Thyroid gland (tissue), 4 donors: ENCODE results near the gene NRSN2. TPM values are rescaled to one million over a fixed set of nuclear protein-coding genes. Genes with fewer than 3 reads are reported as not detected.

Experiments
- DNase-seq, 2 donors: peaks; one replicate each; pipeline ENCODE4 v3.0.0-alpha.2; 2019
- H3K27ac ChIP-seq, 3 donors: fragments of 200-600 bp; sonication (generic); 1 replicate in 2 of 3; 2 replicates in 1 of 3; pipeline ENCODE4 v1.5.1; 2016 to 2019; ENCODE audit warnings: mild to moderate bottlenecking in 1 of 3, moderate library complexity in 1 of 3
- H3K27me3 ChIP-seq: fragments of 200-600 bp; sonication (generic); one replicate; pipeline ENCODE4 v1.5.1; 2019
- H3K36me3 ChIP-seq, 2 donors: fragments of 200-600 bp; sonication (generic); one replicate each; pipeline ENCODE4 v1.5.1; 2016 to 2019
- H3K4me1 ChIP-seq, 2 donors: fragments of 200-600 bp; sonication (generic); one replicate each; pipeline ENCODE4 v1.5.1; 2017 to 2019
- H3K4me3 ChIP-seq, 3 donors: fragments of 200-600 bp; sonication (generic); replicated peaks in 1 of 3; 1 replicate in 2 of 3; 2 replicates in 1 of 3; pipeline ENCODE4 v1.5.1; 2016; ENCODE audit warnings: mild to moderate bottlenecking in 1 of 3
- H3K9me3 ChIP-seq: fragments of 200-600 bp; sonication (generic); one replicate; pipeline ENCODE4 v1.5.1; 2017
- POLR2A ChIP-seq, 2 donors: fragments of 450-650 bp; IDR thresholded peaks; one replicate each; pipeline ENCODE4 v1.6.1; 2017; ENCODE audit warnings: antibody characterized with exemption in 2 of 2, mild to moderate bottlenecking in 2 of 2, moderate library complexity in 1 of 2
- WGBS, 2 donors: methylation state at CpG; one replicate each; pipeline ENCODE4 v1.1.5; 2017; 5-methylcytosine and 5-hydroxymethylcytosine counted together
- intact Hi-C: fragments of 100-400 bp; cut with DNase I; formaldehyde crosslinking; loops from one replicate; pipeline ENCODE4 v1.15.1; 2023
- total RNA-seq, 4 donors: library from RNA; depleted of rRNA; stranded (reverse); fragments of >200 nt; gene quantifications; one replicate each; pipeline ENCODE4 v1.2.3, GENCODE V29; 2016
- TF ChIP-seq, protein P1 (sequence below), 6 experiments: fragments of 200-600 bp in 3 of 6; fragments of 450-650 bp in 3 of 6; sonication (generic) in 3 of 6; IDR thresholded peaks; one replicate each; pipeline ENCODE4 v1.5.1; 2016 to 2019; ENCODE audit warnings: antibody characterized with exemption in 6 of 6, mild to moderate bottlenecking in 2 of 6, inconsistent platforms in 1 of 6, moderate library complexity in 1 of 6

The NRSN2 gene
- total RNA-seq, 4 donors from 2014 or later = 29.8 to 56.7 (median 42.4) TPM

DNA sequence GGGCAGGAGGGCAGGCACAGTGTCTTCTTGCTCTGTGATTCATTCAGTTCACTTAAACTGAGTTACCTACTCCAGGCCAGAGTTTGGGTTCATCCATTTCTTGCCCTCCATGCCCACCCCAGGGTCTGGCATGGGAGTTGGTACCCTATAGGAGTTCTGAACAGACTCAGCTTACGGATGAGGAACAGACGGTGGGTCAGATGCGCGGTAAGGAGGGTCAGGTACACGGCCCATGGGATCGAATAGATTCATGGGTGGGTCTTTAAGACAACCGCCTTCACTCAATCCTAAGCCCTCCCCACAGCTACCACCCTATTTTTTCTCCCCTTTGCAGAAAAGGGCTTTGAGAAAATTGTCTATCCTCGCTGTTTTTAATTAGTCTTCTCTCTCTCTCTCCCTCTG, 20.6 kb downstream of the NRSN2 start:
- DNase-seq = no peak
- Histone ChIP-seq H3K4me1 (peaks cover 30 to 41% of the 10 kb centered on the region in 2 donors), H3K36me3 (no peaks in the 10 kb centered on the region), H3K9me3 (no peaks in the 10 kb centered on the region), H3K4me3 (no peak overlapping the region), H3K27me3 (no peaks in the 10 kb centered on the region), H3K27ac (peak overlapping the region in 2 of 3 donors; percentile 30 to 76)
- intact Hi-C loops = loop anchor here (10.0 kb wide), 1 partner anchor 367 kb away; no protein-coding TSS in a partner anchor
- 85 to 97% methylated on average over 8 of the region's 8 CpGs for WGBS, 2 donors
- TF ChIP-seq POLR2A (IDR thresholded peaks at IDR 0.05) = no peak
- TF ChIP-seq, protein P1, sequence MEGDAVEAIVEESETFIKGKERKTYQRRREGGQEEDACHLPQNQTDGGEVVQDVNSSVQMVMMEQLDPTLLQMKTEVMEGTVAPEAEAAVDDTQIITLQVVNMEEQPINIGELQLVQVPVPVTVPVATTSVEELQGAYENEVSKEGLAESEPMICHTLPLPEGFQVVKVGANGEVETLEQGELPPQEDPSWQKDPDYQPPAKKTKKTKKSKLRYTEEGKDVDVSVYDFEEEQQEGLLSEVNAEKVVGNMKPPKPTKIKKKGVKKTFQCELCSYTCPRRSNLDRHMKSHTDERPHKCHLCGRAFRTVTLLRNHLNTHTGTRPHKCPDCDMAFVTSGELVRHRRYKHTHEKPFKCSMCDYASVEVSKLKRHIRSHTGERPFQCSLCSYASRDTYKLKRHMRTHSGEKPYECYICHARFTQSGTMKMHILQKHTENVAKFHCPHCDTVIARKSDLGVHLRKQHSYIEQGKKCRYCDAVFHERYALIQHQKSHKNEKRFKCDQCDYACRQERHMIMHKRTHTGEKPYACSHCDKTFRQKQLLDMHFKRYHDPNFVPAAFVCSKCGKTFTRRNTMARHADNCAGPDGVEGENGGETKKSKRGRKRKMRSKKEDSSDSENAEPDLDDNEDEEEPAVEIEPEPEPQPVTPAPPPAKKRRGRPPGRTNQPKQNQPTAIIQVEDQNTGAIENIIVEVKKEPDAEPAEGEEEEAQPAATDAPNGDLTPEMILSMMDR (IDR thresholded peaks at IDR 0.05) = no peak

GRCh38 chr20:368915-369314, 22.0 kb downstream of the NRSN2 start:
- Histone ChIP-seq H3K4me3 (no peak overlapping the region), H3K36me3 (no peaks in the 10 kb centered on the region), H3K27ac (no peak overlapping the region), H3K9me3 (no peaks in the 10 kb centered on the region), H3K4me1 (peaks cover 27 to 50% of the 10 kb centered on the region in 2 donors), H3K27me3 (no peaks in the 10 kb centered on the region)
- no peak for DNase-seq
- WGBS, 2 donors = 97% methylated on average over 4 of the region's 4 CpGs
- TF ChIP-seq, protein P1 (IDR thresholded peaks at IDR 0.05) = no peak
- no peak for TF ChIP-seq POLR2A (IDR thresholded peaks at IDR 0.05)
- intact Hi-C loops = loop anchor here (10.0 kb wide), 1 partner anchor 366 kb away; no protein-coding TSS in a partner anchor

GRCh38 chr20:370151-370600, 23.3 kb downstream of the NRSN2 start:
- H3K4me1 ChIP-seq = peaks cover 27 to 46% of the 10 kb centered on the region in 2 donors
- no peak overlapping the region for H3K4me3 ChIP-seq
- H3K27me3 ChIP-seq = no peaks in the 10 kb centered on the region
- DNase-seq = peak in 1 of 2 donors; percentile 41
- WGBS, 2 donors = 58 to 76% methylated on average over 7 of the region's 7 CpGs
- intact Hi-C loops = no loop called here
- H3K36me3 ChIP-seq = no peaks in the 10 kb centered on the region
- no peaks in the 10 kb centered on the region for H3K9me3 ChIP-seq
- TF ChIP-seq POLR2A (IDR thresholded peaks at IDR 0.05) = no peak
- TF ChIP-seq, protein P1 (IDR thresholded peaks at IDR 0.05) = no peak
- H3K27ac ChIP-seq = no peak overlapping the region

DNA sequence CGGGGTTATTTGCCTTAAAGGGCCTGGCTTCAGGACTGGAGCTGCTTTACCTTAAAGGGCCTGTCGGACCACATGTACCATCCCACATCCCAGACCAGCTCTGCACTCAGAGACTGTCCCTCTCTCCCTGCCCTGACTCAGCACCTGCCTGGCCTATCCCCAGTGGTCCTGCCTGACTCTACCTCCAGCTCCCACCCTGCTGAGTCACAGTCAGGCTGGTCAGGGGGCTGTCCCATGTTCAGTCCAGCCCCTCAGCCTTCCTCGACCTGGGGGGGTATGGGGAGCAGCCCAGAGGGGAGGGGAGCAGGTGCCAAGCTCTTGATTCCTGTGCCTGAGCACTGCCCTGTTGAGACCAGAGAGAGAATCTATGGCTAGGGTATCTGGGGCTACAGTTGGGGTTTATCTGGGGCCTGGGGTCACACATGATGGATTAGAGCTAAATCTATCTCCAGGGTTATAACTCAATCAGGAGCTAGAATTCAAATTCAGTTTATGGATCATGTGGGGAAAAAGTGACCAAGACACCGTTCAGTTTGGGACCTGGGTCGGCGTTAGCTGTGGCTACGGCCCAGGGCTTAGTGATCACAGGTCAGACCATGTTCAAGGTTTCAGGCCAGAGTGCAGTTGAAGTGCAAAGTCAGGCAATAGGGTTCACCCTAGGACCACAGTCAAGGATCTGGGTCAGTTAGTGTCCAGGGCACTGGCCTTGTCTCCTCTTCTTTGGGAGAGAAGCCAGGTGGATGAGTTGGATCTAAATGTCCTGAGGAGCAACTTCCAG, 24.3 kb downstream of the NRSN2 start:
- Histone ChIP-seq H3K27ac (peak overlapping the region; percentile 54 to 79 (median 71)), H3K9me3 (no peaks in the 10 kb centered on the region), H3K4me3 (no peak overlapping the region), H3K27me3 (no peaks in the 10 kb centered on the region), H3K4me1 (peaks cover 27 to 37% of the 10 kb centered on the region in 2 donors), H3K36me3 (no peaks in the 10 kb centered on the region)
- intact Hi-C loops = no loop called here
- no peak for DNase-seq
- TF ChIP-seq, protein P1 (IDR thresholded peaks at IDR 0.05) = no peak
- TF ChIP-seq POLR2A (IDR thresholded peaks at IDR 0.05) = no peak
- 77 to 86% methylated on average over 6 to 7 of the region's 7 CpGs for WGBS, 2 donors
